Activated CD8-positive, alpha-beta memory T cell treated with anti-CD3 and anti-CD28 coated beads for 1 hour (primary cell): ENCODE data around the gene CACNG7.

Source experiments
- DNase-seq, 2 donors: peaks; one replicate each; pipeline ENCODE4 v3.0.0-alpha.2; 2020; ENCODE audit warnings: low read depth in 1 of 2; ENCODE audit errors: extremely low read depth in 1 of 2

The CACNG7 gene

GRCh38 chr19:53980539-53981375 lies 71.7 kb downstream of the CACNG7 start:
- no peak for DNase-seq

GRCh38 chr19:53981376-53981951 lies 72.4 kb downstream of the CACNG7 start:
- DNase-seq: no peak

GRCh38 chr19:53982001-53982451 lies 72.9 kb downstream of the CACNG7 start:
- DNase-seq: no peak

- DNase-seq: no peak
These were observed 73.5 kb downstream of the CACNG7 start for GRCh38 chr19:53982611-53983010.

- no peak for DNase-seq
These were observed 74.6 kb downstream of the CACNG7 start for GRCh38 chr19:53983457-53984289.

- no peak for DNase-seq
These were observed 76.8 kb downstream of the CACNG7 start for GRCh38 chr19:53985863-53986262.

- no peak for DNase-seq
These were observed 79.9 kb downstream of the CACNG7 start for GRCh38 chr19:53988981-53989380.

GRCh38 chr19:53989600-53990533 lies 80.8 kb downstream of the CACNG7 start:
- no peak for DNase-seq

- no peak for DNase-seq
These were observed 82.4 kb downstream of the CACNG7 start, which contains the start of gene CACNG6 for GRCh38 chr19:53991224-53992113. TSS of gene CACNG6 (plus strand) at chr19:53991637. CDS start at chr19:53992878, 1,241 bp downstream.

- DNase-seq: no peak
These were observed 83.1 kb downstream of the CACNG7 start for GRCh38 chr19:53992211-53992610.

- DNase-seq: no peak
These were observed 83.7 kb downstream of the CACNG7 start for GRCh38 chr19:53992815-53993214.

- DNase-seq: no peak
These were observed 84.4 kb downstream of the CACNG7 start for GRCh38 chr19:53993448-53993847.
